PC-3 (cell line): ENCODE data around the gene SRXN1.

Experiments
- CTCF ChIP-seq: fragments of 300-600 bp; sonication (generic); conservative IDR thresholded peaks from 2 replicates; pipeline ENCODE4 v1.5.1; 2017; ENCODE audit warnings: antibody characterized with exemption, low read depth, mild to moderate bottlenecking, low read length
- EZH2 ChIP-seq: fragments of 300-600 bp; sonication (generic); IDR thresholded peaks from one replicate; pipeline ENCODE4 v1.6.1; 2017; ENCODE audit warnings: antibody characterized with exemption, mild to moderate bottlenecking, low read length; ENCODE audit not compliant: unreplicated experiment

- no peak for TF ChIP-seq CTCF
- TF ChIP-seq EZH2, result no peak
Observed at GRCh38 chr20:635028-635892, 17.7 kb downstream of the SRXN1 start.
